Panc1 (cell line): ENCODE measurements around the gene ITFG1. TPM values are rescaled to one million over a fixed set of nuclear protein-coding genes. Genes with fewer than 3 reads are reported as not detected.

Source experiments
- ATAC-seq: fragments of 200-7000 bp; cut with Tn5 transposase; 2 replicates; pipeline ENCODE4 v1.9.1; 2020; ENCODE audit warnings: mild to moderate bottlenecking, moderate library complexity
- BruUV-seq: library from RNA; stranded (reverse); fragments of 400-500 nt; replicated peaks from 2 replicates; lab custom pipeline; 2021; lab: Mats Ljungman, UMichigan
- CTCF ChIA-PET: fragments of 300-600 bp; sonication (Branson Sonifier 250); formaldehyde crosslinking; loops from one replicate; lab custom pipeline; 2022; ENCODE audit warnings: antibody characterized with exemption; lab: Charles Lee
- POLR2A ChIA-PET: fragments of 300-600 bp; sonication (Branson Sonifier 250); formaldehyde crosslinking; loops from one replicate; lab custom pipeline; 2022; ENCODE audit warnings: antibody characterized with exemption; lab: Charles Lee
- DNase-seq: peaks from one replicate; pipeline ENCODE4 v3.0.0-alpha.2; 2010; ENCODE audit warnings: low read depth, low spot score
- H3K27ac ChIP-seq: 2 replicates; pipeline ENCODE4 v1.5.1; 2011; ENCODE audit warnings: mild to moderate bottlenecking, low read length, inconsistent platforms
- H3K27me3 ChIP-seq: fragments of 200-500 bp; sonication (Bioruptor generic); 2 replicates; pipeline ENCODE4 v1.6.0; 2014; ENCODE audit warnings: low read length, inconsistent platforms; ENCODE audit not compliant: control insufficient read depth, insufficient read depth
- H3K36me3 ChIP-seq: fragments of 200-500 bp; sonication (Bioruptor generic); 2 replicates; pipeline ENCODE4 v1.5.1; 2014; ENCODE audit warnings: inconsistent platforms, mild to moderate bottlenecking, low read length, moderate library complexity; ENCODE audit not compliant: control insufficient read depth, insufficient read depth
- H3K4me1 ChIP-seq: 2 replicates; pipeline ENCODE4 v1.5.1; 2011; ENCODE audit warnings: inconsistent platforms, mild to moderate bottlenecking, low read length, moderate library complexity; ENCODE audit not compliant: control insufficient read depth, insufficient read depth
- H3K4me3 ChIP-seq, 2 experiments: 2 replicates each; pipeline ENCODE4 v1.5.1; 2011 to 2012; ENCODE audit warnings: low read depth in 2 of 2, low read length in 2 of 2, mild to moderate bottlenecking in 2 of 2, inconsistent platforms in 1 of 2, moderate library complexity in 1 of 2
- H3K9me3 ChIP-seq: fragments of 200-500 bp; sonication (Bioruptor generic); 2 replicates; pipeline ENCODE4 v1.5.1; 2014; ENCODE audit warnings: low read depth, mild to moderate bottlenecking, inconsistent platforms, low read length, moderate library complexity; ENCODE audit not compliant: control insufficient read depth, insufficient read depth
- POLR2AphosphoS5 ChIP-seq: IDR thresholded peaks from 2 replicates; pipeline ENCODE4 v1.6.1; 2012; ENCODE audit warnings: mild to moderate bottlenecking, low read depth, low read length, moderate library complexity
- SIN3A ChIP-seq: IDR thresholded peaks from 2 replicates; pipeline ENCODE4 v1.6.1; 2012; ENCODE audit warnings: low read depth, mild to moderate bottlenecking, low read length, moderate library complexity, borderline replicate concordance; ENCODE audit not compliant: insufficient read depth
- TCF7L2 ChIP-seq: IDR thresholded peaks from 2 replicates; pipeline ENCODE4 v1.6.1; 2011; ENCODE audit warnings: mild to moderate bottlenecking, low read depth, low read length, inconsistent platforms
- in situ Hi-C: cut with HindIII; loops from 2 replicates; pipeline ENCODE4 v1.10.0; 2016; ENCODE audit warnings: low sequenced_read_pairs, low pct_unique_long_range_greater_than_20kb
- intact Hi-C: fragments of 100-400 bp; cut with micrococcal nuclease; formaldehyde crosslinking; loops from one replicate; pipeline ENCODE4 v1.10.0; 2022; ENCODE audit not compliant: unreplicated experiment
- total RNA-seq: library from RNA; stranded (reverse); gene quantifications from one replicate; pipeline ENCODE4 v1.2.1, GENCODE V29; 2021; ENCODE audit not compliant: unreplicated experiment
- TF ChIP-seq, protein P1 (sequence below), 2 experiments: IDR thresholded peaks; 2 replicates each; pipeline ENCODE4 v1.6.1; 2011 to 2012; ENCODE audit warnings: low read depth in 2 of 2, control low read depth in 1 of 2, low read length in 1 of 2, mild to moderate bottlenecking in 1 of 2, moderate library complexity in 1 of 2; ENCODE audit not compliant: insufficient read depth in 1 of 2
- TF ChIP-seq, protein P2 (sequence below): fragments of 450-650 bp; IDR thresholded peaks from 2 replicates; pipeline ENCODE4 v1.5.1; 2017; ENCODE audit warnings: mild to moderate bottlenecking

ITFG1 gene
- total RNA-seq, 1 experiment from 2014 or later: 26.5 TPM

DNA sequence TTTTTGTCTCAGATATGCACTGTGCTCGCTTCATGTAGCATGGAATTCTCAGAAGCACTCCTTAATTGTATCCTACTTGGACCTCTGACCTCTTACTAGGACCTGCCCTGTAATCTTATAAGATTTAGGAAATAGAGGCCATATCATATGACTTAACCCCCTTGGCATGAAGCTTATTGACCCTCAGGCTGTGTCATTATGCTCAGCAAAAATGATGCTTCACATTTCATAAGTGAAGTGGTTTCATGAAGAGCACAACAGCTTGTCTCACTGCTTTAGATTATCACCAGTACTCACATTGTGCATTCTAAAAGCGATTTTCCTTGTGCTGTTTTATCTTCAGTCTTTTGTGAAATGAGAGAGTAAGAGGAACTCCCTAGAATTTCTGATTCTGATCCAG, 6.6 kb upstream of the ITFG1 start:
- no peak overlapping the region for H3K4me3 ChIP-seq
- H3K9me3 ChIP-seq: no peaks in the 10 kb centered on the region
- ChIA-PET POLR2A (no interaction called here), CTCF (no interaction called here)
- BruUV-seq: no TSS peak
- intact Hi-C loops (loop anchor here (10.0 kb wide), 1 partner anchor 323 kb away; the partner anchor contains the start of gene NETO2), in situ Hi-C loops (no loop called here)
- ATAC-seq (no peak), DNase-seq (no peak)
- no peaks in the 10 kb centered on the region; the same call in 1 of the 2 replicates for H3K4me1 ChIP-seq
- H3K36me3 ChIP-seq: no peaks in the 10 kb centered on the region
- no peaks in the 10 kb centered on the region for H3K27me3 ChIP-seq
- TF ChIP-seq, protein P1, sequence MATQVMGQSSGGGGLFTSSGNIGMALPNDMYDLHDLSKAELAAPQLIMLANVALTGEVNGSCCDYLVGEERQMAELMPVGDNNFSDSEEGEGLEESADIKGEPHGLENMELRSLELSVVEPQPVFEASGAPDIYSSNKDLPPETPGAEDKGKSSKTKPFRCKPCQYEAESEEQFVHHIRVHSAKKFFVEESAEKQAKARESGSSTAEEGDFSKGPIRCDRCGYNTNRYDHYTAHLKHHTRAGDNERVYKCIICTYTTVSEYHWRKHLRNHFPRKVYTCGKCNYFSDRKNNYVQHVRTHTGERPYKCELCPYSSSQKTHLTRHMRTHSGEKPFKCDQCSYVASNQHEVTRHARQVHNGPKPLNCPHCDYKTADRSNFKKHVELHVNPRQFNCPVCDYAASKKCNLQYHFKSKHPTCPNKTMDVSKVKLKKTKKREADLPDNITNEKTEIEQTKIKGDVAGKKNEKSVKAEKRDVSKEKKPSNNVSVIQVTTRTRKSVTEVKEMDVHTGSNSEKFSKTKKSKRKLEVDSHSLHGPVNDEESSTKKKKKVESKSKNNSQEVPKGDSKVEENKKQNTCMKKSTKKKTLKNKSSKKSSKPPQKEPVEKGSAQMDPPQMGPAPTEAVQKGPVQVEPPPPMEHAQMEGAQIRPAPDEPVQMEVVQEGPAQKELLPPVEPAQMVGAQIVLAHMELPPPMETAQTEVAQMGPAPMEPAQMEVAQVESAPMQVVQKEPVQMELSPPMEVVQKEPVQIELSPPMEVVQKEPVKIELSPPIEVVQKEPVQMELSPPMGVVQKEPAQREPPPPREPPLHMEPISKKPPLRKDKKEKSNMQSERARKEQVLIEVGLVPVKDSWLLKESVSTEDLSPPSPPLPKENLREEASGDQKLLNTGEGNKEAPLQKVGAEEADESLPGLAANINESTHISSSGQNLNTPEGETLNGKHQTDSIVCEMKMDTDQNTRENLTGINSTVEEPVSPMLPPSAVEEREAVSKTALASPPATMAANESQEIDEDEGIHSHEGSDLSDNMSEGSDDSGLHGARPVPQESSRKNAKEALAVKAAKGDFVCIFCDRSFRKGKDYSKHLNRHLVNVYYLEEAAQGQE (IDR thresholded peaks at IDR 0.05; ENCODE audit: insufficient read depth in 1 of 2, low read depth in 2 of 2, low read length in 1 of 2): no peak
- TF ChIP-seq POLR2AphosphoS5 (no peak), SIN3A (no peak), TCF7L2 (no peak)
- TF ChIP-seq, protein P2, sequence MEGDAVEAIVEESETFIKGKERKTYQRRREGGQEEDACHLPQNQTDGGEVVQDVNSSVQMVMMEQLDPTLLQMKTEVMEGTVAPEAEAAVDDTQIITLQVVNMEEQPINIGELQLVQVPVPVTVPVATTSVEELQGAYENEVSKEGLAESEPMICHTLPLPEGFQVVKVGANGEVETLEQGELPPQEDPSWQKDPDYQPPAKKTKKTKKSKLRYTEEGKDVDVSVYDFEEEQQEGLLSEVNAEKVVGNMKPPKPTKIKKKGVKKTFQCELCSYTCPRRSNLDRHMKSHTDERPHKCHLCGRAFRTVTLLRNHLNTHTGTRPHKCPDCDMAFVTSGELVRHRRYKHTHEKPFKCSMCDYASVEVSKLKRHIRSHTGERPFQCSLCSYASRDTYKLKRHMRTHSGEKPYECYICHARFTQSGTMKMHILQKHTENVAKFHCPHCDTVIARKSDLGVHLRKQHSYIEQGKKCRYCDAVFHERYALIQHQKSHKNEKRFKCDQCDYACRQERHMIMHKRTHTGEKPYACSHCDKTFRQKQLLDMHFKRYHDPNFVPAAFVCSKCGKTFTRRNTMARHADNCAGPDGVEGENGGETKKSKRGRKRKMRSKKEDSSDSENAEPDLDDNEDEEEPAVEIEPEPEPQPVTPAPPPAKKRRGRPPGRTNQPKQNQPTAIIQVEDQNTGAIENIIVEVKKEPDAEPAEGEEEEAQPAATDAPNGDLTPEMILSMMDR: no peak
- H3K27ac ChIP-seq: no peak overlapping the region

DNA sequence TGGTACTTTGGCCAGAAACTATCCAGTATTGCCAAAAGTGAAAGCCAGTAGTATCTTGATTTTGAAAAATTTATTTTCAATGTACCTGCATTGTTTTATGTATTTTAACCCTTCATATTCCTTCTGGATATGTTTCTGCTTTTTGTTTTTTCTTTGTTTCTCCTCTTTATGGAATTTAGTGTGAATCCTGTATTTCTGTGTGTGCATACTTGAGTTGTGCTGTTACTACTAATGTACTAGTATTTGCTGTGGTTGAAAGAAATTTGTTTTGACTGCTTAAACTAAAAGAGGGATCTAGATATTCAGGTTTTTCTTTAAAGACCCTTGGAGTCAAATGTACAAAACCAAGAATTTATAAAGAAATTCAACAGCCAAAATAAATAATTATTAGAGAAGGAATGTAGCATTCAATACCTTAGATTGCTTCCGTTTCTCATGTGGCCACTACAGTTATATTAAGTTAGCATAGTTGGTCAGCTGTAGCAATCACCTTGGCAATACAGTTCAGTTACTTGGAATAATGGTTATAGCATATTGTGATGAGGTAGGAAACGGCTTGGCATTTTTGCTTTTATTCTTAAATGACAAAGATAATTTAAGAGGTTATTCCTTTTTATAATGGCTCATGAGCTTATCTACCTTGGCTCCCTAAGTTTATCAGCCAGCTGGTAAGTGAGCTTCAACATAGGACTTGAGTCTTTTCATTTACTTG, 5.2 kb upstream of the ITFG1 start:
- H3K4me1 ChIP-seq: no peaks in the 10 kb centered on the region; the same call in 1 of the 2 replicates
- H3K27ac ChIP-seq: no peak overlapping the region
- intact Hi-C loops: loop anchor here (10.0 kb wide), 1 partner anchor 321 kb away; the partner anchor contains the start of gene NETO2
- DNase-seq: no peak
- no peaks in the 10 kb centered on the region for H3K9me3 ChIP-seq
- no peak overlapping the region for H3K4me3 ChIP-seq
- BruUV-seq: no TSS peak
- TF ChIP-seq POLR2AphosphoS5: no peak
- TF ChIP-seq, protein P1 (IDR thresholded peaks at IDR 0.05; ENCODE audit: insufficient read depth in 1 of 2, low read depth in 2 of 2, low read length in 1 of 2): no peak
- no peak for TF ChIP-seq SIN3A
- TF ChIP-seq, protein P2: no peak
- no peak for TF ChIP-seq TCF7L2
- H3K27me3 ChIP-seq: no peaks in the 10 kb centered on the region
- ChIA-PET POLR2A (interaction anchor here (0.6 kb wide), 1 partner anchor 547 kb away, joined by 3 read pairs; no protein-coding TSS in a partner anchor), CTCF (no interaction called here)
- in situ Hi-C loops: no loop called here
- no peak for ATAC-seq
- no peaks in the 10 kb centered on the region; the same call in 1 of the 2 replicates for H3K36me3 ChIP-seq
